Amniotic epithelial cell (primary cell): ENCODE results near the gene PIK3C2G.

Experiments
- DNase-seq: peaks from one replicate; pipeline ENCODE4 v3.0.0-alpha.2; 2010; ENCODE audit warnings: low read depth

The PIK3C2G gene

GRCh38 chr12:18419311-18419710 is 158.0 kb downstream of the PIK3C2G start:
- DNase-seq = no peak

- DNase-seq = peak; percentile 43
Measured at GRCh38 chr12:18421867-18422266, 160.5 kb downstream of the PIK3C2G start.

GRCh38 chr12:18422871-18423270 is 161.6 kb downstream of the PIK3C2G start:
- peak; percentile 47 for DNase-seq

GRCh38 chr12:18424857-18425256 is 163.5 kb downstream of the PIK3C2G start:
- DNase-seq = no peak

GRCh38 chr12:18427520-18427919 is 166.2 kb downstream of the PIK3C2G start:
- DNase-seq = no peak

- peak; percentile 15 for DNase-seq
Measured at GRCh38 chr12:18428416-18428815, 167.1 kb downstream of the PIK3C2G start.

GRCh38 chr12:18429366-18429765 is 168.0 kb downstream of the PIK3C2G start:
- DNase-seq = no peak

- peak; percentile 47 for DNase-seq
Measured at GRCh38 chr12:18430425-18431048, 169.2 kb downstream of the PIK3C2G start.

GRCh38 chr12:18431771-18432170 is 170.5 kb downstream of the PIK3C2G start:
- DNase-seq = no peak

- DNase-seq = no peak
Measured at GRCh38 chr12:18432206-18432605, 170.9 kb downstream of the PIK3C2G start.

GRCh38 chr12:18436170-18436569 is 174.9 kb downstream of the PIK3C2G start:
- no peak for DNase-seq

- DNase-seq = peak; percentile 29
Measured at GRCh38 chr12:18439541-18439940, 178.2 kb downstream of the PIK3C2G start.

- DNase-seq = no peak
Measured at GRCh38 chr12:18443768-18444437, 182.6 kb downstream of the PIK3C2G start.

GRCh38 chr12:18446061-18446644 is 184.8 kb downstream of the PIK3C2G start:
- DNase-seq = no peak

- no peak for DNase-seq
Measured at GRCh38 chr12:18454330-18454729, 193.0 kb downstream of the PIK3C2G start.

GRCh38 chr12:18456344-18456743 is 195.0 kb downstream of the PIK3C2G start:
- DNase-seq = no peak

- no peak for DNase-seq
Measured at GRCh38 chr12:18457362-18457761, 196.0 kb downstream of the PIK3C2G start.

GRCh38 chr12:18461758-18462157 is 200.4 kb downstream of the PIK3C2G start:
- no peak for DNase-seq

GRCh38 chr12:18462442-18462841 is 201.1 kb downstream of the PIK3C2G start:
- no peak for DNase-seq

- DNase-seq = no peak
Measured at GRCh38 chr12:18467620-18468245, 206.4 kb downstream of the PIK3C2G start.

GRCh38 chr12:18468246-18469075 is 207.1 kb downstream of the PIK3C2G start:
- DNase-seq = peak; percentile 62

GRCh38 chr12:18470251-18470650 is 208.9 kb downstream of the PIK3C2G start:
- DNase-seq = peak; percentile 29
